HG03108 (cell line): ENCODE data around the gene MET.
"Not testable (repeated sequence)": the region's sequence is repeated elsewhere in the genome, so short reads cannot be mapped to it uniquely, and the experiment has no call there.

Source experiments
- ATAC-seq: cut with Tn5 transposase; IDR thresholded peaks from one replicate; pipeline ENCODE4 v1.9.1; 2021; ENCODE audit warnings: moderate library complexity; ENCODE audit not compliant: unreplicated experiment

MET gene

DNA sequence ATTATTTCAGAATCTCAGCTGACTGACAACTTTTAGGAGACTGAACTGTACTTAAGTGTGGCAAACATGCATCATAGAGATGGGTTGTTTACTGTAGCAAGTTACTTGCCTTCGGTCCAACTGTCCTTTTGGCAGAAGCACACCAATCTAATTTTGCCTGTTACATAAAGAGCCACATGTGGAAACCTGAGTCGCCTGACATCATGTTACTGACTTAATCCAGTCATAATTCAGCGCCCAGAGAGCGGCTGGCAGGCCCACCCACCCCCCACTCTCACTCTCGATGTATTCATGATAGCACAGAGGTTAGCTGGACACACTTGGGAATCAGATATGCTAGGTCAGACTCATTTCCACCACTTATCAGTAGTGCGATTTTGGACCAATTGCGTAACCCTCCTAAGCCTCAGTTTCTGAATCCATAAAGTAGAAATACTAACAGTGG, 133.1 kb downstream of the MET start:
- ATAC-seq = no peak

DNA sequence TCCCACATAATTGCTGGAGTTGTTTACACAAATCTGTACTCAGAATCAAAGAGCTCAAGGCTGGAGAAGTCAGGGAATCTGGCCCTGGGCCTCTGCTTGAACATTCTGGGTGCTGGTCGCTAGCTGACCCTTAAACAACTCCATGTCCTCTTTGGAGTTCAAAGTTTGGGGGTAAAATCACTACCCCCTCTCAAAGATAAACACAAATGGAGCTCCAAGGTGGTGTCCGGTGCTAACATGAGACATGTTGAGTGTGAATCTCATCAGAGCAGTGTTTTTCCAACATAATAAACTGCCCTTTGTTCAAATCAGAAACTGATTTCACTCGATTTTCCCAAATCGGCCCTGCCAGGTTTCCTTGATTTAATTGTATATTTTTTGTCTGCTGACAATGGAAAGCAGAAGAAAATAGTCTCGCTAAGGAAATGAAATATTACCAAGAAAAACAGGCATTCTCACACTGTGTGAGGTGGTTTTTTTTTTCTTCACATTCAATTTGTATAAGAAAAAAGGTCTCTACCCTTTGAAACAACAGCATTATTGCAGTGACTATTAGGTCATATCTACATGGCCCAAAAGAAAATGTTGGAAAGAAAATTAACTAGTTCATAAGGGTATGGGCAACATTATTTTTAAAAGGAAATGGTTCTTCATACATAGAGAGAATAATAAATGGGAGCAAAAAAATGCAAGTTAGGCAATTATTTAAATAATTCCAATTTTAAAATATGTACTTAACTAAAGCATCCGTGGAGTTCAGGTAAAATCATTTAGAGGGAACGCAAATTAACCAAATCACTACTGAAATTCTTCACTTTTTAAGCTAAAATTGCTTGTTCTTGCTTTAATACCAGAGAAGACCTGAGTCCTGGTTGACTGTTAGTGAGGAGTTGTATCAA, 134.3 kb downstream of the MET start:
- ATAC-seq = no peak

DNA sequence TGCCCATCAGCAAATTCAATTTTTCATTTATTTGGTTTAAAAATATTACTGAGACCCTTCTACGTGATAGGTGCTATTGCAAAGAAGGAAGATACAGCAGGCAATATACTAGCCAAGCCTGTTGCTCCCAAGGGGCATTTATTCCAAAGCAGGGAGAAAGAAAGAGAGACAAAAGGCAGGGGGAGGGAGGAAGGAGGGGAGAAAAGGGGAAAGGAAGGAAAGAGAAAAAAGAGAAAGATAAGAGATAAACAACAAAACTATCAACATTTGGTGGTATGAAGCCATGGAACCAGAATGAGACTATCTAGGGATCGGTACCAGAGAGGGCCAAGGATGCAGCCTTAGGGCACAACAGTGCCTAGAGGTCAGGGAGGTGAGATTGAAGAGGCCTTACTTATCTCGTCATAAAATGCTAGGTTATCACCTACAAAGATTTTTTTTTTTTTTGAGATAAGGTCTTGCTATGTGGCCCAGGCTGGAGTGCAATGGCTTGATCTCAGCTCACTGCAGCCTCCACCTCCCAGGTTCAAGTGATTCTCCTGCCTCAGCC, 135.1 kb downstream of the MET start:
- no peak for ATAC-seq

DNA sequence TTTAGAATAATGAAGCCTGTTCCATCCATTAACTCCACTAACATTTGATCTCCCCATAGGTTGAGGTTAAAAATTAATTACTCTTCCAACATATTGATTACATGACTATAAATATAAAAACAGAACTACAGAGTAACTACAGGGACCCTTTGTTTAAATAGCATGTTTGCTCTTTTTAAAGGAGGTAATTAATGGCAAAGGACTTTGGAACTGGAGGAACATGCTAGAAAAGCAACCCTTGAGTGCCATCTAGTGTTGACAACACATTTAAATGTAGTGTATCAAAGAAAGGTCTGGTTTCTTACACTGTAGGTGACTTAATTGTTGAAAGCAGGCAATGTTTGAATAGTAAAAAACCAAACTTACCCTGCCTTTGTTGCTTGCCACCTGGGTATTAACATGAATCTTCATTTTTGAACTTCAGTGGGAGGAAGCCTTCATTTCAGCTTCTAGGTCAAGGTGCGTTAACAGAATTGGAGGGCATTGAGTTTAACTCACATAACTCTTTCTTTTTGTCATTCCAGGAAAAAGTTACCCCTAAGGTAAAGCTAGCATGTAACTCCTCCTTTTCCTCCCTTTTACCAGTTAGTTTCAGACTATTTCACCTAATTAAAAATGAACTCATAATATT, 137.8 kb downstream of the MET start:
- no peak for ATAC-seq

DNA sequence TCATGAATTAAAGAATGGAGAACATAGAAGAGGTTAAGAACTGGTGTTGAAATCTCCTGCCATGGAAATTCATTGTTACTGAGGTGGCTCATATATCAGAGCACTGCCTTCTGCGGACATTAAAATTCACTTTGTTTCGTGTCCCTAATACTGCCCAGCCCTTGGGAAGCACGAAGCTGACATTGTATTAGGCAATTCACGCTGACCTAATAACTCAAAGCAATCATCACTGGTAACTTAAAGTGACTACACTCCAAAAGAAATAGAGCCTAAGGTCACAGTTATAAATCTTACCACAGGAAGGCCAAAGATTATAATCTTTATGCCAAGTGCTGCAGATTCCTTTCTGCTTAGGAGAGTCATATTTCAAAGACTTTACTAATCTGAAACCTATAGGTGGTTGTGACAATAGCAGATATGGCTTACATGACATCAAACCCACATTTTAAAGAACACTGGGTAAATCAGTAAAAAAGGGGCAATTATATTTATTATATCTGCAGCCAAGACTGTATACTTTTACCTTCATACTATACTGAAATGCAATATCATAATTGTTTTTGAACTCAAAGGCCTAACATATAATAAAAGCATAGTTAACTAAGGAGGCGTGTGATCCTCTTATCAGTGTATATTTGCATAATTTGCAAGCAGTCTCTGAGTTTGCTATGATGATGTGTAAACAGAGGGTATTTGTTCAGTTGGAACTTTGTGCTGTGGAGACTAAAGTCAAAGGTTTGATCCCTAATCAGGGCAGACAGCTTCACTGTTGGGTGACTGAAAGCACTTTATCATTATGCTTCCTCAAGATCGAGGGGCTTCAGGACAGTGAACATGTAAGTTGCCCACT, 138.5 kb downstream of the MET start:
- ATAC-seq = no peak

DNA sequence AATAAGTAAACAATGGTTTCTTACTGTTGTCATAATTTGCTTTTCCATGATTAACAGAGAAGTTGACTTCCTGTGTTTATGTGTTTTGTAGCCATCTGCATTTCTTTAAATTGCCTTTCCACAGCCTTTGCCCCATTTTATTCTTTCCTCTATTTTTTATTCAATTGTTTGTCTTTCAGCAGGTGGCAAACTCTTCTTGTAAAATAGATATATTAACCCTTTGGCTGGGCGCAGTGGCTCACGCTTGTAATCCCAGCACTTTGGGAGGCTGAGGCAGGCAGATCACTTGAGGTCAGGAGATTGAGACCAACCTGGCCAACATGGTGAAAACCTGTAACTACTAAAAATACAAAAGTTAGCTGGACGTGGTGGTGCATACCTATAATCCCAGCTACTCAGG, 139.8 kb downstream of the MET start:
- no peak for ATAC-seq

DNA sequence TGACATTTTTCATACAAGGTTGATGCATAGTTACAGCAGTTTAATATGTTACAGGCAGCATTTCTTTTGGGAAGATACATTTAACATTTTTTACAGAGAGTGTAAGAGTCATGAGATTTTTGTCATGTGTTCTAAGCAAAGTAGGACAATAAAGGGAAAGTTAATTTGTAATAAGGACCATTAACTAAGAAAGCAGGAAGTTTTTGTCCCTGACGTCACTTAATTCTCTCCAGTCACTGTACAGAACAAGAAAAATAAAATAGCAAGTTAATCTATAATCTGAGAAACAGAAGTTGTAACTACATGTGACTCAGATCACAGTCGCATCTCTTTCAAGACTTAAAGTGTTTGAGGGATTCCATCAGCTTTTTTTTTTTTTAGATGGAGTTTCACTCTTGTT, 140.9 kb downstream of the MET start:
- no peak for ATAC-seq

DNA sequence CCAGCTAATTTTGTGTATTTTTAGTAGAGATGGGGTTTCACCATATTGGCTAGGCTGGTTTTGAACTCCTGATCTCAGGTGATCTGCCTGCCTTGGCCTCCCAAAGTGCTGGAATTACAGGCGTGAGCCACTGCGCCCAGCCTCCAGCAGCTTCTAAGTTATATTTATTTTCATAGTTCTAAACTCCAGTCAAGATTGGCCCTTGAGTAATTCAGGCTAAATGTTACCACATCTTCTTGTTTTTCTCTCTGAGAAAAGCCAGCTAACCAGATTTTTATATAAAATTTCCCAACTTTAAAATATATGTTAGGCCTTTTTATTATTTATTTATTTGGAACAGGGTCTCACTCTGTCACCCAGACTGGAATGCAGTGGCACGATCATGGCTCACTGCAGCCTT, 141.4 kb downstream of the MET start:
- not testable (repeated sequence) for ATAC-seq

DNA sequence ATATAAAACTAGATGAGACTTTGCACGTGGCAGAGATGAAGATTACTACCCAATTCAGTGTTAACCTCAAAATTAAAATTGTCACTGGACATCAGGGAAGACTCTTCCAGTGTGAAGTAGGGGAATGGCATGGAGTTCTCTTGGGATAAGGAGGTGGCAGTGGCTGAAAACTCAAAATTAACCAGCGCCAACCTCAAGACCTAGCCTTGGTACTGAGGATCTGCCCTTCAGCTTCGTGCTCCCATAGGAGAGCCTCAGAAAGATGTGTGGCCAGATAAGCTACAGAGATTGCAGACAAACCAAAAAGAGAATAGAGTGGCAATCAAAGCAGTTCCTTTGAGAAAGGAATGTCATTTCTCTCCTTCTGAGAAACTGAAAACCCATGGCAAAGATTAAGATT, 143.0 kb downstream of the MET start:
- no peak for ATAC-seq

DNA sequence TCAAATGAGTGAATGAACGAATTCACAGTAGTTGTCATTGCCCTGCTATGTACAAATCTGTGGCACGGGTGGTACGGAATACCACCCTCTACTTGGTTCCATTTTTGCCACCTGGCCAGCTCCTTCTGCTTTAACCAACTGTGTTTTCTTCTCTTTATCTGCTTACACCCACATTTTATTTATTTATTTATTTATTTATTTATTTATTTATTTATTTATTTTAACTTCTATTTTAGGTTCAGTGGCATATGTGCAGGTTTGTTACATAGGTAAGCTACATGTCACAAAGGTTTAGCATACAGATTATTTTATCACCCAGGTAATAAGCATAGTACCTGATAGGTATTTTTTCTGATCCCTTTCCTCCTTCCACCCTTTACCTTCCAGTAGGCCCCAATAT, 148.2 kb downstream of the MET start:
- ATAC-seq = no peak

DNA sequence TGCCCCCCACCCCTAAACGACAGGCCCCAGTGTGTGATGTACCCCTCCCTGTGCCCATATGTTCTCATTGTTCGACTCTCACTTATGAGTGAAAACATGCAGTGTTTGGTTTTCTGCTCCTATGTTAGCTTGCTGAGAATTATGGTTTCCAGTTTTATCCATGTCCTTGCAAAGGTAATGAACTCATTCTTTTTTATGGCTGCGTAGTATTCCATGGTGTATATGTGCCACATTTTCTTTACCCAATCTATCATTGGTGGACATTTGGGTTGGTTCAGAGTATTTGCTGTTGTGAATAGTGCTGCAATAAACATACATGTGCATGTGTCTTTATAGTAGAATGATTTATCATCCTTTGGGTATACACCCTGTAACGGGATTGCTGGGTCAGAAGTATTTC, 149.7 kb downstream of the MET start:
- ATAC-seq = not testable (repeated sequence)

DNA sequence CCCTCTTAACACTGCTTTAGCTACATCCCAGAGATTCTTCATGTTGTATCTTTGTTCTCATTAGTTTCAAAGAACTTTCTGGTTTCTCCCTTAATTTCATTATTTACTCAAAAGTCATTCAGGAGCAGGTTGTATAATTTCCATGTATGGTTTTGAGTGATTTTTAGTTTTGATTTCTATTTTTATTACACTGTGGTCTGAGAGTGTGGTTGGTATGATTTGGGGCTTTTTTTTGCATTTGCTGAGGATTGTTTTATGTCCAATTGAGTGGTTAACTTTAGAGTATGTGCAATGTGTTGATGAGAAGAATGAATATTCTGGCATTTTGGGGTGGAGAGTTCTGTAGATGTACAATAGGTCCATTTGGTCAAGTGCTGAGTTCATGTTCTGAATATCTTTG, 152.5 kb downstream of the MET start:
- ATAC-seq = no peak

DNA sequence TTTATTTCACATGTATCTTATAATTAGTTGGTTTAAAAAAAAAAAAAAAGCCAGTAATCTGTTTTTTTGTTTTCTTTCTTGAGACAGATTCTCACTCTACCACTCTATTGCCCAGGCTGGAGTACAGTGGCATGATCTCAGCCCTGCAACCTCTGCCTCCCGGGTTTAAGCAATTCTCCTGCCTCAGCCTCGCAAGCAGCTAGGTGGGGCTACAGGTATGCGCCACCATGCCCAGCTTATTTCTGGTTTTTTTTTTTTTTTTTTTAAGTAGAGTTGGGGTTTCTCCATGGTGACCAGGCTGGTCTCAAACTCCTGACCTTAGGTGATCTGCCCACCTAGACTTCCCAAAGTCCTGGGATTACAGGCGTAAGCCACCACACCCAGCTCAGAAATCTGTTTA, 156.3 kb downstream of the MET start:
- ATAC-seq = no peak

DNA sequence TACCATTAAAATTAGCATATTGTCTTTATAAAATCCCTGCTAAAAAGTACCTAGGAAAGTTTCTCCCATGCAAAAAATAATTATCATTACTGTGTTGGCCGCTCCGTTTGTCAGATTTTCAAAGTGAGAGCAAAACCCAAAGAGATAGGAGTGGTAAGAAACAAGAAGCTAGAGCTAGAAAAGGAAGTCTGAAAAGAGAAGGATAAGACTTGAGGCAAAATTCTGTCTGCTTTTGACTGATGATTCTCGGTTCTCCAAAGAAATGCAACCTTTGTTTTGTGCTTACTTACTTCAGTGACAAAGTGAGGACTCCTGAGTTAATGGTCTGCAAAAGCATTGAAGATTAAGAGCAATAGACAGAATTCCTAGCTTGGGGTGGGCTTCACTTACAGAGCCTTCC, 157.0 kb downstream of the MET start:
- ATAC-seq = no peak

DNA sequence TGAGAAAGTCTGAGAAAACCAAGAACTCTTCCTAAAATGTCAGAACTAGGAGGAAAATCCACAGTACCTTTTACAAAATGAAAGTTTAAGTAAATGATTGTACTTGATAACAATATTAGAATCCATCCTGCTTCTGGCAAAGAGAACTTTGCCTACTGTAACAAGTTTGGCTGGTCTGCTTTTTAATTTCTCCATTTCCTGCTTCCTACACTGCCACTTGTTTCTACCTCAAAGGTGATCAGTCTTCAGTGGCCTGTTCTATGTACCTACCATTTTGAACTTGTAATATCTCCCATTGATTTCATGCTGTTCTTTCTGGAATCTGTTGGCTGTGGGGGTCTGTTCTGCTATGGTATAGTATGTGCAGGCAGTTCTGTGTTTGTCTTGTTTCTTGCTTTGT, 157.5 kb downstream of the MET start:
- no peak for ATAC-seq

DNA sequence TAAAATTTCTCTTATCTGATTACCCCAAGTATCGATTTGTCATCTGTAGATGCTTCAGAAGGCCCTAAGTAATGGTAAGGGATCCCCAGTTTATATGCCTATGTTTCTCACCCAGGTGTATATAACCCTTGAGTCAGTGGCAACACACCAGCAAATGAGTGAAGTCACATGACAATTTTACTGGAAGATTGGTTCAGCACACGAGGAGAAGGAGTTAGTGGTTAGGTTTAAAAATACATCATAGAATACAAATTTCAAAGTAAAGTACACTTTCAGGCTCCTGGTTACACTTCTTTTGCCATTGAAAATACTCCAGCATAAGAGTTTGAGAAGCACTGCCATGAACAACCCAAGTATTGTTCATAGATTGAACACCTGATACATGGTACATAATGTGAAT, 160.7 kb downstream of the MET start:
- no peak for ATAC-seq

DNA sequence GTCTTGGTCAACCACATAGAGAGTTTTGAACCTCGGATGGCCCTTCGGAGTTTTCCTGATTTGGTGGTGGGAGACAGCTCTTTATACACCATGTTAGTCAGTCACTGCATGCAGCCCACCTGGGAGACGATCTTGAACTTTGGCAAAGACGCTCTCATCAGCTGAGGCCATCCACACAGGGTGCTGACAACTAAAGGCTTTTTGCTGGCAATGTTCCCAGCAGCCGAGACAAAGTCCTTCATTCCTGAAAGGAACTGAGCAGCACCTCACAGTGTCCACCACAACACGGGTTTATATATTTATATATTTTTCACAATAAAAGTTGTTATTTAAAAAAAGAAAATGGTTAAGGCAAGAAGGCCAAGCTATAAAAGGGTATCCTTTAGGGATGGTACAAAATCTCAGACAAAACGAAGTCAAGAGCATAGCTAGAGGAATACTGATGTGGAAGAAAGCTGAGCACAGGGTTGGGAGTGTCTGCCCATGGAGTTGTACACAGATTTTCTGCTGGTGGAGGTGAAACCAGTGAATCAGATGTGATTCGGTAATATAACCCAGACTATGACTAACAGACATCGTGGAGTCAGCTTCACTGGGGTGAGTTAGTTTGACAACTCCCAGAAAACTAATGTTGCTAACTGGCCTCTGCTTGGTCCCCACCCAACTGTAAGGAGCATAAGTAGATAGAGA, 163.0 kb downstream of the MET start:
- ATAC-seq = no peak

DNA sequence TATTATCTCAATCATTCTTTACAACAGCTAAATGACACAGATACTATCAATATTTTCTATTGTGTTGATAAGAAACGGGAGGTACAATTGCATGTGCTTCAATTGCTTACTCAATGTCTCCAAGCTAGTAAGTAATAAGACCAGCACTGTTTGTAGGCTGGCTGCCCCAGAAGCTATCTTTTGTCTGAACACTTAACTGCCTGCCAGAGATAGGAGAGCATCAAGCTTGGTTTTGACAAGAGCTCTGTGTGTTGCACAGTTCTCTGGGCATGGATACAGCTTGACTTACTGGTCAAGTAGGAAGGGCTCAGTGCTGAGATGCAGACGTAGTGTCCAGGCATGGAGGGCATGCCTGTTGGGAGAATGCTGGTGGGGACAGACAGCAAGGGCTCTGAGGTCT, 164.1 kb downstream of the MET start:
- no peak for ATAC-seq

DNA sequence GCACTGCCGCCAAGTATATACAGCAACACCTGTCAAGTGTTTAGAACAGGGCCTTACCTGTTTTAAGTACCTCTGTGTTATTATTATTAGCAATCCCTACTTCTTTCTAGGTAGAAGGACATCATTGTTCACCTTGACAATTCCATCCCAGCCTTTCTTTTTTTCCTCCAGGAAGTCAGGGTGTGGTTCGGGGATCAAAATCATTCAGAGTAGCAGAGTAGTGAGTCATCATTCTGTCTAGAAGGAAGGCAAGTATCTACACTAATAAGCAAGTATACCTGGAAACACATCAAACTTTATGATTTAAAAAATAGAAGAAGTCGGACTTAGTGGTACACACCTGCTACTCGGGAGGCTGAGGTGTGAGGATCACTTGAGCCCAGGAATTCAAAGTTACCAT, 164.9 kb downstream of the MET start:
- no peak for ATAC-seq

DNA sequence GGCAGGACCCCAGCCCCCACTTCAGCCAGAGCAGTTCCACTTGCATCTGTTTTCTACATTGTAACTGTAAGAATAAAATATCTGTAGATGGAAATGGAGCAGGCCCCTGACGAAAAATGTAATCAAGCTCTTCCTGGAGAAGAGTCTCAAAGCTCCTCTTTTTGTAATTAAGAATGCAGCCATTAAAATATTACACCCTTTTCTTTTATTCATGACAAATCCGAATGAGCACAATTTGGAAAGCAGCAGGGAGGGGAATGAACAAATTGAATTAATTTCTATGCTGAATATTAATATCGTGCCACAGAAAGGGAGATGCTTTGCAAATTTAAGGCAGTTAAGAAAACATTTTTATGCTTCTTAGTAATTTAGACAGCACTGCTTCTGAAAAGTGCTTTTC, 165.6 kb downstream of the MET start:
- ATAC-seq = no peak

DNA sequence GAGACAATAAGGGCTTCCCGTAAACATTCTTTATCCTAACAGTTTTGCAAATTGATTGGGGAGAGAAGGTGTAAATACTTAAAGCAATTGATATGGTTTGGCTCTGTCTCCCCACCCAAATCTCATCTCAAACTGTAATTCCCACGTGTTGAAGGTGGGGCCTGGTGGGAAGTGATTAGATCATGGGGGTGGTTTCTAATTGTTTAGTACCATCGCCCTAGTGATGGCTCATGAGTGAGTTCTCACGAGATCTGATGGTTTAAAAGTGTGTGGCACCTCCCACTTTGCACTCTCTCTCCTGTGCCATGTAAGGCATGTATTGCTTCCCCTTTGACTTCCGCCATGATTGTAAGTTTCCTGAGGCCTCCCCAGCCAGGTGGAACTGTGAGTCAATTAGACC, 168.3 kb downstream of the MET start:
- no peak for ATAC-seq
